Left ventricle myocardium superior (tissue), 1 donor: ENCODE data around the gene FHIT. TPM values are rescaled to one million over a fixed set of nuclear protein-coding genes. Genes with fewer than 3 reads are reported as not detected.
"Not testable (repeated sequence)": the region's sequence is repeated elsewhere in the genome, so short reads cannot be mapped to it uniquely, and the experiment has no call there.

ENCODE experiments used
- ATAC-seq: fragments of 200-7000 bp; cut with Tn5 transposase; one replicate; pipeline ENCODE4 v1.9.1; 2020; ENCODE audit warnings: mild to moderate bottlenecking, moderate library complexity
- DNase-seq: peaks from one replicate; pipeline ENCODE4 v3.0.0-alpha.2; 2020
- intact Hi-C: fragments of 100-400 bp; cut with micrococcal nuclease; formaldehyde crosslinking; loops from one replicate; pipeline ENCODE4 v1.11.0; 2022
- total RNA-seq: library from RNA; stranded (reverse); fragmentation: NEBNext Ultra II Directional; extraction: Animal tissue kit (Norgen Biotek cat#: 25700); gene quantifications from one replicate; pipeline ENCODE4 v1.2.1, GENCODE V29; 2021
- donor health status: DM: no; HTN: yes; CAD: no; lungs with severe emphysema.

Gene FHIT
- total RNA-seq, 1 donor from 2014 or later: 18.2 TPM

DNA sequence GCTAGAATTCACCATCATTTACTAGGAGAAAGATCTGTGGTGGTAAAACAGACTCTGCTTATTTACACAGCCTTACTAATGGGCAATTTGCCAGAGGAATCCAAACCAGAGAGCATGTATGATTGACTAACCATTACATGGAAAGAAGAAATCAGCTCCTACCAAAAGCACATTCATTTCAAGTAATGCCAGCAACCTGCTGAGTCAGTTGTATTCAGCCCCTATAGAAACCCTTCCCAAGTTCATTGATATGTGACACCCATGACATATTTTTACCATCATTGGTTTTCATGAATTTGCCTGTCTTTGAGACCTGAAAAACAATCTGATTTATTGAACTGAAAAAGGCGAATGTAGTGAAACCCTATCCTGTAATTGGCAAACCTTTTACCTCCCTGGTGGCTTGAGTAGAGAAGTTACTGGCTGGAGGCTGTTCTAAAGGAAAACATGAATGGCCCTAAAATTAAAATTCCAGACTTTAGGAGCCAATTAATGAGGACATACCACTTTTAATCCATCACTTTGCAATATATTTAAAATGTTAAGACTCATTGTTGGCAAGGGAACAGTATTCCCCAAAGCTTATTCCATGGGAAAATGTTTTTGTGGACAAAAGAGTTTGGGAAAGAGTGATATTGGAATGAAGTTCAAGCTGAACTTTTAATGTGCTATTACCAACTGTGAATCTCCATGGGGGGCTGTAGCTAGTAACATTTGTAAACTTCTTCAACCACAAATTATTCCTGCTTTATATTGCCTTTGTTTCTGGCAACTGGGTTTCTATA, 542.9 kb downstream of the FHIT start:
- ATAC-seq: no peak
- intact Hi-C loops: no loop called here
- no peak for DNase-seq

DNA sequence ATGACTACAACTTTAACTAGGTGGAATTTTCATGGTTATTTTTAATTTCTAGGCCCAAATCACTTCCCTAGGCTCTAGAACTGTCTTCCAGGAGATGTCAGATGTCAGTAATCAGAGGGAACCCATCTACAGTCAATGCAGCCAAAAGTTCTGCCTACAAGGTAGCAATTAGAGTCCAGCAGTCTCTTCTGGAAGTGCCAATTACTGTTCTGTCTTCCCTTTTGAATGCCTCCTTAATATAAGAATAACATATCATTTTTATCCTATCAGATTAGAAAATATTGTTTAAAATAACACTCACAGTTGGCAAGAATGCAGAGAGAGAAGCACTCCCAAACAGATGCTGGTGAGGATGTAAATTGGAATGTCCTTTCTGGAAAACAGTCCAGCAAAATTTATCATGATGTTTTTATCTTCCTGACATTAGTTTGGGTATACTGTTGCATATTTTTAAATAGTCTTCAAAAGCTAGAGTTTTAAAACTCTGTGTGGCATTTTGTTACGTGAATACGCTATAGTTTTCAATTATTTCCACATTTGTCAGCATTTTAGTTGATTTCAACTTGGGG, 543.7 kb downstream of the FHIT start:
- ATAC-seq (no peak), DNase-seq (no peak)
- intact Hi-C loops: no loop called here

DNA sequence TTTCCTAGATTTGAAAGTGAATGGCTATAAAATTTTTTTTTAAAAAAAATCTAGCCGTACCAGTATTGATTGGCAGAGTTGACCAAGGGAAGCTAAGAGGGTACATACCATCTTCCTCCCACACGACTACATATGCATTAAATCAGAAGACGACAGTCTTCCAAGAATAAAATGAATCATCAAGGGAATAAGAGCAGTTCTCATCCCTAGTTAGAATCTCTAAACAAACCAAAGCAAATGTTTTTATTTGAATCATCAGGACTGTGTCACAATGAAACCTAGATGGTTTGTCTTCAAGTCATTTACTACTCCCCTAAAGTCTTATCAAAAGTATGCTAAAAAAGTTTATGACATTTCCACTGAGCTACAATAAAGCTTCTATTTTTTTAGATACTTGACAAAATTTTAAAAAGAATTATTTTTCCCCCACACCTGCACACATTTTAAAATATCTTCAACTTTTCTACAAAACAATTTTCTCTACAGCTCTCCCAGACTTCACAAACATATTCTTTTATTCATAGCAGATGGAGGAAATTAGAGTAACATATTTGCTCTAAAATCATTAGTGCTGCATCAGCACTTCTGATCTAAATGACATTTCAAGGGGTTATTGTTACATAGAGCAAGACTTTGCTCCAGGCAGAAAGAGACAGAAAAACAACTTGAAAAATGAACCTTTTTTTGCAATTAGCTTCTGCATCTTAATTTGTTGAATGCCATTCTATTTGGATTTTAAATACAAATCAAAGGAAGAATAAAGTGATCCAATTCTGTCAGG, 547.1 kb downstream of the FHIT start:
- DNase-seq (no peak), ATAC-seq (no peak)
- intact Hi-C loops: no loop called here

- DNase-seq: no peak
- no peak for ATAC-seq
- intact Hi-C loops: no loop called here
Observed at GRCh38 chr3:60703008-60703407, 548.2 kb downstream of the FHIT start.

- intact Hi-C loops: no loop called here
Observed at GRCh38 chr3:60698117-60698516, 553.1 kb downstream of the FHIT start.

DNA sequence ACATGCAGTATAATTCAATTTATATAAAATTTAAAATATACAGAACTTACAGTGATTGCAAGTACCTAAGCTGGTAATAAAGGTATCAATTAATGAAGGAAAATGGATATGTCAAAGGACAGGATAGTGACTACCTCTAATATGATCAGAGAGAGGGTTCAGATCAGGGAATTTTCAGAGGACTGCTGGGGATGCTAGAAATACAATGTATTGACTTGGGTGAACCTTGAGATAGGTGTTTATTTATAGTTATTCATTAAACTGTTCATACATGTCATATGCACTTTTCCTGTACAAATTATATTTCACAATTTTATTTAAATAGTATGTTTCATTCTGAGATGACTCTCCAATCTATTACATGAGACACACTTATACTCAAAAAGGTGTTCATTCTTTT, 554.1 kb downstream of the FHIT start:
- intact Hi-C loops: no loop called here
- DNase-seq (no peak), ATAC-seq (no peak)

More at GRCh38 chr3:60698117-60698516, 553.1 kb downstream of the FHIT start:
- no peak for DNase-seq
- ATAC-seq: no peak

DNA sequence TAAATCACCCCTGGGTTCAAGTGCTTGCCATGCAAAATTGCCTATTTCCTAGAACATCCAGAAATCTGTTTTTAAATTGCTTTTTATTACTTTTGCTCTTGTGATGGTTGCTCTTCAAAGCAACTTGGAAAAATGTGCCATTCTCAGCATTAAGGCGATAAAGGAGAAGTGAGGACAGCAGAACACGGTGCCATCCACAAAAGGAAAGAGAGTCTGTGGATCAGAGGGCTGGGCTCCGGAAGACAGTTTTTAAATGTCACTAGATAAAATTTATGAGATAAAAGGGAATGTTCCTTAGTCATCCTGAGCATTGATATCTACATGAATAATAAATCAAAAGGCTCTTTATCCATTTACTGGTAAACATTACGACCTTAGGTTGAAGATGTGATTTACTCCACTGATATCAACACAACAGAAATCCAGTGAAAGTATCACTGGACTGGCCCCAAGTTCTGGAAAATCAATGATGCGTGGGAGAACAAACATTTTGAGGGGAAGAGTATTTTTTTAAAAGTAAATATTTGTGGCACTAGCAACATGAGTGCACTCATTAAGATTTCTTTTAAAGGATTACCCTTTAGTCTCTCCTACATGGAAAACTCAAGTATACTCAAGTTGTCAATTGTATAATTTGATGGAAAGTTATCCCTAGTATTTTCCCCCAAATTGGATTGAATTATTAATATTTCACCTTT, 554.7 kb downstream of the FHIT start:
- intact Hi-C loops: no loop called here
- DNase-seq (no peak), ATAC-seq (no peak)

- ATAC-seq (no peak), DNase-seq (no peak)
- intact Hi-C loops: no loop called here
Observed at GRCh38 chr3:60675424-60675823, 575.8 kb downstream of the FHIT start.

DNA sequence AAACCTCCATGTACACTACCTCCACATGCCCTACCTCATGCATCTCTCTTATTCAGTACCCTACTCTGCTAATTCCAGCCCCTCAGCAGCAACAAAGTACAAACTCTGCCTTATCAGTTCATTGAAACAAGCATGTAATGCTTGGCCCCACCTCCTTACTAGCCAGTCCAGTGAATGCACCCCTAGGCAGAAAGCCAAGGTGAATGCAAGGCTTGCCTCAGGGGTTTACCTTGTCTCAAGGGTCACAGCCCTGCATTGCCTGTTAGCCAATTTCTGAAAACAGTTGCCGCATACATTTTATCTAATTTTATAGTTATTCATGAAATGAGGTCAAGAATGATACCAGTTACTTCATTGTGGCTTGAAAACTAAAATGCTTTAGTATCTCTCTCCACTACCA, 576.4 kb downstream of the FHIT start:
- intact Hi-C loops: no loop called here
- ATAC-seq (no peak), DNase-seq (no peak)

DNA sequence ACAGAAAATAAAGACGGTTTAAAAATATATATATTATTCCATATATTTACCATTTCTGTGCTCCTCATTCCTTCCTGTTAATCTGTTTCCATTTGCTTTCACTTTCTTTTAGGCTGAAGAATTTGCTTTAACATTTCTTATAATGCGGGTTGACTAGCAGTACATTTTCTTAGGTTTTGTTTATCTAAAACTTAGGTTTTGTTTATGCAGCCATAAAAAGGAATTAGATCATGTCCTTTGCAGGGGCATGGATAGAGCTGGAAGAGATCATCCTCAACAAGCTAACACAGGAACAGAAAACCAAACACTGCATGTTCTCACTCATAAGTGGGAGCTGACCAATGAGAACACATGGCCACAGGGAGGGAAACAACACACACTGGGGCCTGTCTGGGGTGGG, 578.1 kb downstream of the FHIT start:
- DNase-seq: no peak
- no peak for ATAC-seq
- intact Hi-C loops: no loop called here

DNA sequence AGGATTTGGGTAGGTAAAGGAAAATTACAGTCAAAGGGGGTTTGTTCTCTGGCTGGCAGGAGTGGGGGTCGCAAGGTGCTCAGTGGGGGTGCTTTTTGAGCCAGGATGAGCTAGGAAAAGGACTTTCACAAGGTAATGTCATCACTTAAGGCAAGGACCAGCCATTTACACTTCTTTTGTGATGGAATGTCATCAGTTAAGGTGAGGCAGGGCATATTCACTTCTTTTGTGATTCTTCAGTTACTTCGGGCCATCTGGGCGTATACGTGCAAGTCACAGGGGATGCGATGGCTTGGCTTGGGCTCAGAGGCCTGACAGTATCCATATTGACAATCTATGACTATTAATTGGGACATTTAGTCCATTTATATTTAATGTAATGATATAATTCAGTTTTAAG, 578.9 kb downstream of the FHIT start:
- ATAC-seq, DNase-seq, intact Hi-C loops: not testable (repeated sequence)

DNA sequence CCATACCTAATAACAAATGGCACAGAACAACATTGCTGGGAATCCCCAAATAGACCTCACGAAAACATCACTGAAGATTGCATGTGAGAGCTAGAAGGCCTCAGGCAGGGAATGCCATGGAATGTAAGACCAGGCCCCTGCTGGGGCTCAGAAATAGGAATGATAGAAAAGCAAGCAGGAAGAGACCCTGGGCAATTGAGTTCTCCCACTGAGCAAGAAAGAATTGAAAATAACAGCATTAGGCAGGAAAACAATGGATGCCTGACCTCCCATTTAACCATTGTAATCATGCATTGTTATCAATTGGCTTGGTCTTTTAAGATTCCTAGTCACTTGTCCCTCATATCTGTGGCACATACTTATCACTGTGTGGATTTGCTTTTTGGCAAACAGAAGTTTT, 581.6 kb downstream of the FHIT start:
- ATAC-seq (no peak), DNase-seq (no peak)
- intact Hi-C loops: no loop called here

- intact Hi-C loops: no loop called here
- ATAC-seq: no peak
- DNase-seq: no peak
Observed at GRCh38 chr3:60660026-60660425, 591.2 kb downstream of the FHIT start.

DNA sequence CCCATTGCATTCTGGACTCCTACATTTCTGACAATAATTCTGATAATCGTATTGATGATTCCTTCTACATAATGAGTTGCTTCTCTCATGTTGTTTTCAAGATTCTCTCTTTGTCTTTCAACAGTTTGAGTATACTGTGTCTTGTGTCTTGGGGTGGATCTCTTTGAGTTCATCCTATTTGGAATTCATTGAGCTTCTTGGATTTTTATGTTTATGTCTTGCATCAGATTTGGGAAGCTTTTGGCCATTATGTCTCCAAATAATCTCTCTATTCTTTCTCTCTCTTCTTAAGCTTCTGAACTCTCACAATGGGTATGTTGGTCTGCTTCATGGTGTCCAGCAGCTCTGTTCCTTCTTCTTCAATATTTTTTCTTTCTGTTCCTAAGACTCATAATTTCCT, 592.2 kb downstream of the FHIT start:
- intact Hi-C loops: no loop called here
- DNase-seq: no peak
- ATAC-seq: no peak

DNA sequence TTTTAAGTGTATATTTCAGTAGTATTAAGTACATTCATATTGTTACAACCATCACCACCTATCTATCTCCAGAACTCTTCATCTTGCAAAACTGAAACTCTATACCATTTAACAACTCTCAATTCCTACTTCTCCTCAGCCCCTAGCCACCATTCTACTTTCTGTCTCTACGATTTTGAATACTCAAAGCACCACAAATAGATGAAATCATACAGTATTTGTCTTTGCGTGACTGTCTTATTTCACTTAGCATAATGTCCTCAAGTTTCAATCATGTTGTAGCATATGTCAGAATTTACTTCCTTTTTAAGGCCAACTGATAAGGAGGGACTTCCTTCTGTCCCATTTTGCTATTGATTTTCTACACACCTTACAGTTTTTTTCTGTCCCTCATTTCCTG, 593.3 kb downstream of the FHIT start:
- ATAC-seq (no peak), DNase-seq (no peak)
- intact Hi-C loops: no loop called here

GRCh38 chr3:60652829-60653228, 598.4 kb downstream of the FHIT start:
- DNase-seq: no peak
- intact Hi-C loops: no loop called here
- ATAC-seq: no peak

DNA sequence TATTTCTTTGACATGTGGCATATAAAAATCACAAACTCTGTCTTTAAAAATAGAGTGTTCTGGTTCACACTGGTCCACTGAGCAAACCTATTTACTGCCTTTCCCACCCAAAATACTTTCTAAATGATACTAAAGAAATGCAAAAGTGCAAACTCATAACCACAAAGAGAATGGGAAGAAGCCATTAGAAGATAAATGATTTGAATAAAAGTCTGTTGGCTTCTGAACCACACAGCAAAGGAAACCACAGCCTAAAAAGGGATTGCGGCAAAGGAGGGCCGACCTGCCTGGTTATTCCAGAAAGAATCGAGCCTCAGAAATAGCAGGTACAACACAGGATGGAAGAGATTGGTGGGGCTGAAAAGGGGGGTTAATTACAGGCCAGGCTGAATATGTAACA, 599.5 kb downstream of the FHIT start:
- no peak for DNase-seq
- intact Hi-C loops: no loop called here
- ATAC-seq: no peak

DNA sequence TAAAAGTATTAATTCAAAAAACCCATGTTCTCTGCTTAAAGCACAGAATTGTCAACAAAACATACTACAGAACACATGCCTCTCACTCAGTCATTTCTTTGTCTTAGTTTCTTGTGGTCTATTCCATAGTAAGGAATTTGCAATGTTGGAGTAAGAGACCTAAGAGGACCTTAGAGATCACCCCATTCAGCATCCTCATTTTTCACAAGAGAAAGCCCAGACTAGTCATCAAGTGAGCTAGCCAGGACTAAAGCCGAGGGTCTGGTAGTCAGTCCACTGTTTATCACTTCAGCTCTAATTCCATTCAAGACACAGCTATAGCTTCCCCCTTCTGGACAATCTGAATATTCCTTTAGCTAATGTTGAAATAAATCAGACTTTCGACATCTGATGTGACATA, 601.1 kb downstream of the FHIT start:
- DNase-seq: no peak
- intact Hi-C loops: no loop called here

GRCh38 chr3:60645801-60646200, 605.5 kb downstream of the FHIT start:
- intact Hi-C loops: no loop called here
- DNase-seq: no peak
- peak; percentile 31 for ATAC-seq

More for the DNA sequence above, 601.1 kb downstream of the FHIT start:
- ATAC-seq: no peak

DNA sequence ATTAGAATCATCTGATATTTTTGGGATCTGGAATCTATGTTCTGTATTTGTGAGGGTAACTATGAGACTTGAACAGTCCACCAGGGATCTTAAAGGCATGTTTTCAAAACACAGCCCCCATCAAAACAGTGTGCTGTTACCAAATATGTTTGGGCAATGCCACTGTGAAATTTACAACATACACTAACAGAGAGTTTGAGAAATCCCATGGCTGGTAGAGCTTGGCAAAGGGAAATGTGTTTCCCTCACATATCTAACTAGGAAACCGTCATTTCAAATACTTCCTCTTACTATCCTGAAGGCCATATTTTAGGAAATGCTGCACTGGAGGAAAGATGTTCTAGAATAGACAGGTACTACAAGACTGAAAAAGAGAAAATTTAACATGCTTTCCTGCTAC, 607.4 kb downstream of the FHIT start:
- intact Hi-C loops: no loop called here
- no peak for ATAC-seq
- no peak for DNase-seq
